HG02678 (cell line): ENCODE results near the gene ATG4A.

ENCODE experiments used
- ATAC-seq: cut with Tn5 transposase; IDR thresholded peaks from one replicate; pipeline ENCODE4 v1.9.1; 2021; ENCODE audit warnings: mild to moderate bottlenecking, moderate library complexity; ENCODE audit not compliant: unreplicated experiment

Gene ATG4A

GRCh38 chrX:108091264-108091877 lies at the start of gene ATG4A, which contains the start of gene PSMD10:
Gene ATG4A (plus strand): TSS chrX:108091778. CDS start chrX:108091827, 49 bp downstream.
Gene PSMD10 (minus strand): TSS chrX:108091542. CDS start chrX:108091520, 22 bp downstream.
- peak; percentile 96 for ATAC-seq

- no peak for ATAC-seq
These were observed 46.9 kb upstream of the ATG4A start, which contains the start of gene VSIG1 for GRCh38 chrX:108044554-108045256. Gene VSIG1 (plus strand): TSS chrX:108045065. CDS start chrX:108045131, 66 bp downstream.

- ATAC-seq: no peak
These were observed 41.9 kb upstream of the ATG4A start for GRCh38 chrX:108049649-108050048.

- no peak for ATAC-seq
These were observed 38.4 kb upstream of the ATG4A start for GRCh38 chrX:108053218-108053617.

GRCh38 chrX:108055546-108055945 lies 36.0 kb upstream of the ATG4A start:
- no peak for ATAC-seq

- no peak for ATAC-seq
These were observed 31.8 kb upstream of the ATG4A start for GRCh38 chrX:108059801-108060200.

GRCh38 chrX:108064001-108064400 lies 27.6 kb upstream of the ATG4A start:
- ATAC-seq: no peak

- ATAC-seq: no peak
These were observed 27.0 kb upstream of the ATG4A start for GRCh38 chrX:108064613-108065012.

GRCh38 chrX:108068121-108068520 lies 23.5 kb upstream of the ATG4A start:
- ATAC-seq: no peak

- no peak for ATAC-seq
These were observed 20.7 kb upstream of the ATG4A start for GRCh38 chrX:108070891-108071290.

GRCh38 chrX:108071578-108071977 lies 20.0 kb upstream of the ATG4A start:
- no peak for ATAC-seq

- no peak for ATAC-seq
These were observed 18.8 kb upstream of the ATG4A start for GRCh38 chrX:108072746-108073145.

- no peak for ATAC-seq
These were observed 10.5 kb upstream of the ATG4A start for GRCh38 chrX:108081110-108081509.

GRCh38 chrX:108087792-108088191 lies 3.8 kb upstream of the ATG4A start:
- no peak for ATAC-seq

GRCh38 chrX:108088511-108088910 lies 3.1 kb upstream of the ATG4A start:
- no peak for ATAC-seq

- ATAC-seq: no peak
These were observed 901 bp upstream of the ATG4A start for GRCh38 chrX:108090491-108091263.

GRCh38 chrX:108091878-108092291 lies 307 bp downstream of the ATG4A start:
- ATAC-seq: peak; percentile 37

GRCh38 chrX:108097380-108097779 lies 5.8 kb downstream of the ATG4A start:
- no peak for ATAC-seq

- no peak for ATAC-seq
These were observed 13.9 kb downstream of the ATG4A start for GRCh38 chrX:108105473-108105872.

GRCh38 chrX:108114541-108114940 lies 23.0 kb downstream of the ATG4A start:
- no peak for ATAC-seq

- ATAC-seq: no peak
These were observed 26.4 kb downstream of the ATG4A start for GRCh38 chrX:108117988-108118387.

- ATAC-seq: no peak
These were observed 29.7 kb downstream of the ATG4A start for GRCh38 chrX:108121291-108121690.
